CD4-positive, alpha-beta T cell treated with Interleukin-6 at 100 ng/mL for 8 hours (primary cell): ENCODE measurements around the gene ANXA2.

ENCODE experiments used
- DNase-seq: peaks from one replicate; pipeline ENCODE4 v3.0.0-alpha.2; 2020; ENCODE audit warnings: mixed read lengths, low spot score

Gene ANXA2

GRCh38 chr15:60387321-60387720, 10.5 kb downstream of the ANXA2 start:
- no peak for DNase-seq

- no peak for DNase-seq
Observed at GRCh38 chr15:60386615-60387014, 11.2 kb downstream of the ANXA2 start.

GRCh38 chr15:60385620-60386552, 11.9 kb downstream of the ANXA2 start:
- DNase-seq: no peak

GRCh38 chr15:60384526-60385126, 13.2 kb downstream of the ANXA2 start:
- no peak for DNase-seq

GRCh38 chr15:60384053-60384452, 13.7 kb downstream of the ANXA2 start:
- DNase-seq: no peak

- DNase-seq: no peak
Observed at GRCh38 chr15:60382773-60383674, 14.8 kb downstream of the ANXA2 start.

- DNase-seq: no peak
Observed at GRCh38 chr15:60381148-60381788, 16.5 kb downstream of the ANXA2 start.

- no peak for DNase-seq
Observed at GRCh38 chr15:60379525-60380274, 18.1 kb downstream of the ANXA2 start.

- no peak for DNase-seq
Observed at GRCh38 chr15:60379185-60379524, 18.6 kb downstream of the ANXA2 start.

- DNase-seq: no peak
Observed at GRCh38 chr15:60376677-60377095, 21.1 kb downstream of the ANXA2 start.

- DNase-seq: no peak
Observed at GRCh38 chr15:60375306-60375705, 22.5 kb downstream of the ANXA2 start.

- no peak for DNase-seq
Observed at GRCh38 chr15:60374628-60375081, 23.1 kb downstream of the ANXA2 start.

- DNase-seq: no peak
Observed at GRCh38 chr15:60374209-60374608, 23.6 kb downstream of the ANXA2 start.

- no peak for DNase-seq
Observed at GRCh38 chr15:60373745-60374144, 24.0 kb downstream of the ANXA2 start.

GRCh38 chr15:60373327-60373726, 24.5 kb downstream of the ANXA2 start:
- no peak for DNase-seq

GRCh38 chr15:60372756-60373155, 25.0 kb downstream of the ANXA2 start:
- DNase-seq: no peak

GRCh38 chr15:60372227-60372626, 25.6 kb downstream of the ANXA2 start:
- no peak for DNase-seq

GRCh38 chr15:60371175-60372051, 26.4 kb downstream of the ANXA2 start:
- no peak for DNase-seq

- no peak for DNase-seq
Observed at GRCh38 chr15:60370869-60371136, 27.0 kb downstream of the ANXA2 start.

GRCh38 chr15:60370105-60370868, 27.5 kb downstream of the ANXA2 start:
- DNase-seq: no peak
